H1 (cell line): ENCODE measurements around the gene SLC9A3. TPM values are rescaled to one million over a fixed set of nuclear protein-coding genes. Genes with fewer than 3 reads are reported as not detected.

ENCODE experiments used
- CTCF ChIA-PET: fragments of 300-600 bp; sonication (Branson Sonifier 250); formaldehyde crosslinking; loops from one replicate; lab custom pipeline; 2021; ENCODE audit not compliant: partially characterized antibody; lab: Charles Lee
- POLR2A ChIA-PET: fragments of 300-600 bp; sonication (Branson Sonifier 250); formaldehyde crosslinking; loops from one replicate; lab custom pipeline; 2021; ENCODE audit warnings: inconsistent platforms; ENCODE audit not compliant: partially characterized antibody; lab: Charles Lee
- DNase-seq, 2 experiments: peaks; one replicate each; pipeline versions ENCODE4 v3.0.0 to v3.0.0-alpha.2; 2010 to 2022; ENCODE audit warnings: low spot score in 2 of 2, low read depth in 1 of 2, mixed read lengths in 1 of 2
- FAIRE-seq: peaks from 2 replicates; lab custom pipeline; 2011; peaks lifted over from hg19 to GRCh38; lab: Jason Lieb, UNC
- H2AFZ ChIP-seq: 2 replicates; pipeline ENCODE4 v1.8.1; 2012; ENCODE audit warnings: low read length, inconsistent platforms
- H2AK5ac ChIP-seq: 2 replicates; pipeline ENCODE4 v1.6.1; 2013; ENCODE audit warnings: low read depth, low read length
- H2BK120ac ChIP-seq: replicated peaks from 2 replicates; pipeline ENCODE3; 2013; ENCODE audit warnings: low read depth, low read length, inconsistent platforms
- H2BK12ac ChIP-seq: 2 replicates; pipeline ENCODE4 v1.6.1; 2013; ENCODE audit warnings: low read depth, low read length
- H2BK15ac ChIP-seq: 2 replicates; pipeline ENCODE4 v1.6.1; 2013; ENCODE audit warnings: low read length
- H2BK20ac ChIP-seq: 2 replicates; pipeline ENCODE4 v1.6.1; 2013; ENCODE audit warnings: low read length
- H2BK5ac ChIP-seq: 2 replicates; pipeline ENCODE4 v1.6.1; 2013; ENCODE audit warnings: low read depth, low read length
- H3K14ac ChIP-seq: 2 replicates; pipeline ENCODE4 v1.6.1; 2013; ENCODE audit warnings: inconsistent platforms; ENCODE audit not compliant: insufficient read length
- H3K18ac ChIP-seq: 2 replicates; pipeline ENCODE4 v1.6.1; 2013; ENCODE audit warnings: low read length; ENCODE audit errors: extremely low read depth
- H3K23ac ChIP-seq: 2 replicates; pipeline ENCODE4 v1.6.1; 2013; ENCODE audit warnings: inconsistent platforms; ENCODE audit not compliant: insufficient read length
- H3K23me2 ChIP-seq: 2 replicates; pipeline ENCODE4 v1.6.1; 2013; ENCODE audit warnings: low read depth, low read length
- H3K27ac ChIP-seq: 2 replicates; pipeline ENCODE4 v1.6.1; 2011; ENCODE audit warnings: low read depth, low read length, inconsistent platforms
- H3K27me3 ChIP-seq, 4 experiments: replicated peaks in 1 of 4; 1 replicate in 1 of 4; 2 replicates in 3 of 4; pipeline versions ENCODE4 v1.6.1 to v1.8.1; 2011 to 2013; ENCODE audit warnings: low read length in 3 of 4, mild to moderate bottlenecking in 3 of 4, inconsistent platforms in 2 of 4, mixed read lengths in 2 of 4, moderate library complexity in 1 of 4; ENCODE audit not compliant: control insufficient read depth in 3 of 4, insufficient read depth in 3 of 4; ENCODE audit errors: extremely low read depth in 1 of 4
- H3K36me3 ChIP-seq, 4 experiments: 2 replicates each; pipeline versions ENCODE4 v1.6.1 to v1.8.1; 2011 to 2013; ENCODE audit warnings: mild to moderate bottlenecking in 4 of 4, low read length in 3 of 4, moderate library complexity in 2 of 4, control low read depth in 1 of 4, inconsistent platforms in 1 of 4; ENCODE audit not compliant: insufficient read depth in 4 of 4, control insufficient read depth in 2 of 4
- H3K4ac ChIP-seq: replicated peaks from 2 replicates; pipeline ENCODE3; 2013; ENCODE audit warnings: low read length, low read depth, mixed read lengths, inconsistent platforms; ENCODE audit not compliant: insufficient read length
- H3K4me1 ChIP-seq, 4 experiments: replicated peaks in 1 of 4; 1 replicate in 1 of 4; 2 replicates in 3 of 4; pipeline versions ENCODE4 v1.6.1 to v1.8.1; 2011 to 2013; ENCODE audit warnings: low read length in 3 of 4, inconsistent platforms in 2 of 4, mixed read lengths in 1 of 4; ENCODE audit not compliant: insufficient read depth in 4 of 4, control insufficient read depth in 3 of 4
- H3K4me2 ChIP-seq, 2 experiments: 2 replicates each; pipeline versions ENCODE4 v1.6.1 to v1.8.1; 2011 to 2013; ENCODE audit warnings: low read depth in 2 of 2, low read length in 2 of 2, control low read depth in 1 of 2, inconsistent platforms in 1 of 2, mild to moderate bottlenecking in 1 of 2; ENCODE audit not compliant: insufficient read depth in 1 of 2
- H3K4me3 ChIP-seq, 4 experiments: fragments of 200-600, 300-600 bp in 1 of 4; sonication (generic), shearing (Covaris generic), sonication (Bioruptor Twin) in 1 of 4; 2 replicates each; pipeline versions ENCODE4 v1.5.1 to v1.8.1; 2011 to 2016; ENCODE audit warnings: low read length in 4 of 4, low read depth in 3 of 4, control low read depth in 2 of 4, inconsistent platforms in 2 of 4, mild to moderate bottlenecking in 2 of 4, mixed read lengths in 1 of 4, moderate library complexity in 1 of 4; ENCODE audit not compliant: insufficient read depth in 2 of 4; ENCODE audit errors: extremely low read depth in 1 of 4
- H3K56ac ChIP-seq: replicated peaks from 2 replicates; pipeline ENCODE3; 2013; ENCODE audit warnings: low read depth, mild to moderate bottlenecking, mixed read lengths, low read length, inconsistent platforms; ENCODE audit not compliant: insufficient read length
- H3K79me1 ChIP-seq: 2 replicates; pipeline ENCODE4 v1.6.1; 2013; ENCODE audit warnings: low read depth, low read length, control low read depth
- H3K79me2 ChIP-seq, 2 experiments: 2 replicates each; pipeline versions ENCODE4 v1.6.1 to v1.8.1; 2012 to 2013; ENCODE audit warnings: low read length in 2 of 2, mild to moderate bottlenecking in 2 of 2, inconsistent platforms in 1 of 2; ENCODE audit not compliant: insufficient read depth in 2 of 2, control insufficient read depth in 1 of 2
- H3K9ac ChIP-seq, 4 experiments: replicated peaks in 1 of 4; 1 replicate in 1 of 4; 2 replicates in 3 of 4; pipeline versions ENCODE4 v1.6.1 to v1.8.1; 2011 to 2013; ENCODE audit warnings: low read depth in 3 of 4, low read length in 3 of 4, control low read depth in 2 of 4, mild to moderate bottlenecking in 2 of 4, moderate library complexity in 2 of 4, inconsistent platforms in 1 of 4; ENCODE audit errors: extremely low read depth in 1 of 4
- H3K9me3 ChIP-seq, 2 experiments: 2 replicates each; pipeline versions ENCODE4 v1.6.1 to v1.8.1; 2012 to 2013; ENCODE audit warnings: mild to moderate bottlenecking in 2 of 2, moderate library complexity in 2 of 2, control low read depth in 1 of 2, inconsistent platforms in 1 of 2, low read depth in 1 of 2, low read length in 1 of 2, mixed read lengths in 1 of 2; ENCODE audit not compliant: insufficient read depth in 2 of 2
- H4K20me1 ChIP-seq, 2 experiments: replicated peaks in 1 of 2; 2 replicates each; pipeline versions ENCODE3 to v1.8.1; 2011 to 2013; ENCODE audit warnings: inconsistent platforms in 2 of 2, low read length in 2 of 2, mild to moderate bottlenecking in 1 of 2; ENCODE audit not compliant: insufficient read depth in 2 of 2, control insufficient read depth in 1 of 2
- H4K5ac ChIP-seq: 2 replicates; pipeline ENCODE4 v1.6.1; 2013; ENCODE audit warnings: low read length, low read depth, mixed read lengths, inconsistent platforms; ENCODE audit not compliant: insufficient read length
- H4K8ac ChIP-seq: 2 replicates; pipeline ENCODE4 v1.8.0; 2013; ENCODE audit warnings: mild to moderate bottlenecking, moderate library complexity, low read length, inconsistent platforms; ENCODE audit not compliant: insufficient read depth; ENCODE audit errors: extremely low read depth
- H4K91ac ChIP-seq: replicated peaks from 2 replicates; pipeline ENCODE3; 2013; ENCODE audit warnings: low read length, mixed read lengths, inconsistent platforms; ENCODE audit not compliant: insufficient read length
- CBX8 ChIP-seq: fragments of 300-800, 300-1000 bp; sonication (generic); IDR thresholded peaks from 2 replicates; pipeline ENCODE4 v1.7.1; 2016; ENCODE audit warnings: low read depth, low read length, borderline replicate concordance
- WGBS, 2 experiments: shearing (Covaris generic) in 1 of 2; methylation state at CpG; one replicate each; pipeline versions ENCODE4 v1.1.6 to v1.1.7; 2013 to 2015; ENCODE audit warnings: low lambda C conversion rate in 2 of 2, mixed read lengths in 2 of 2, inconsistent platforms in 1 of 2, low coverage in 1 of 2, missing lambda C conversion rate in 1 of 2; ENCODE audit not compliant: insufficient replicate concordance in 2 of 2, insufficient coverage in 1 of 2, insufficient read length in 1 of 2; ENCODE audit errors: extremely low coverage in 1 of 2, missing lambda C conversion rate in 1 of 2; 5-methylcytosine and 5-hydroxymethylcytosine counted together
- polyA plus RNA-seq, 7 experiments: library from polyadenylated mRNA; depleted of rRNA in 3 of 7; stranded (reverse) in 5 of 7; unstranded in 2 of 7; fragments of >200 nt in 5 of 7; fragments of 200-250 nt in 2 of 7; gene quantifications; 1 replicate in 5 of 7; 2 replicates in 1 of 7; 4 replicates in 1 of 7; pipeline versions ENCODE4 v1.2.1 to v1.2.3, GENCODE V29; 2011 to 2013; ENCODE audit warnings: missing spikeins in 2 of 7, mixed read lengths in 2 of 7
- total RNA-seq: library from RNA; stranded (reverse); fragmentation: NEBNext Ultra II Directional; extraction: Animal tissue kit (Norgen Biotek cat#: 25700); gene quantifications from 2 replicates; pipeline ENCODE4 v1.2.1, GENCODE V29; 2021

Gene SLC9A3
- total and polyA plus RNA-seq, 2 of the 8 experiments (the other 6 are each of a cell fraction or from before 2014, with no cell fraction given): 0.95 to 1.0 TPM

- H3K36me3 ChIP-seq: peaks cover 13 to 45% (median 21%) of the 10 kb centered on the region in 4 experiments
- TF ChIP-seq CBX8: no peak
Observed at GRCh38 chr5:447501-447900, 76.7 kb downstream of the SLC9A3 start.

More at GRCh38 chr5:447501-447900, 76.7 kb downstream of the SLC9A3 start:
- Histone ChIP-seq H3K9ac (no peak overlapping the region), H3K4me1 (peaks cover 0 to 8% (median 5%) of the 10 kb centered on the region in 4 experiments; a peak in 5 of 7 replicates), H2BK12ac (no peak overlapping the region), H3K4ac (no peak overlapping the region), H3K27ac (no peak overlapping the region), H3K14ac (no peak overlapping the region), H3K56ac (no peak overlapping the region), H2BK5ac (no peak overlapping the region), H3K27me3 (peaks cover 0 to 4% (median 0%) of the 10 kb centered on the region in 4 experiments; a peak in 2 of 7 replicates), H3K9me3 (peaks cover 0 to 6% of the 10 kb centered on the region in 2 experiments; a peak in 2 of 4 replicates), H4K91ac (no peak overlapping the region), H2BK15ac (no peak overlapping the region), H2AFZ (no peak overlapping the region), H3K18ac (no peak overlapping the region), H3K79me1 (peaks cover 9% of the 10 kb centered on the region; the same call in 1 of the 2 replicates), H3K4me2 (no peak overlapping the region), H4K5ac (no peak overlapping the region), H3K23me2 (peaks cover 9% of the 10 kb centered on the region; the same call in 1 of the 2 replicates), H3K4me3 (no peak overlapping the region), H2AK5ac (no peak overlapping the region), H2BK20ac (no peak overlapping the region), H2BK120ac (no peak overlapping the region), H3K79me2 (peaks cover 0 to 8% of the 10 kb centered on the region in 2 experiments; a peak in 1 of 4 replicates), H3K23ac (no peak overlapping the region), H4K20me1 (peaks cover 2 to 13% of the 10 kb centered on the region in 2 experiments), H4K8ac (no peak overlapping the region)
- FAIRE-seq: no peak
- DNase-seq: no peak
- ChIA-PET POLR2A (interaction anchor here (1.3 to 1.9 kb wide), 4 partner anchors 15 to 68 kb away, joined by 3 to 6 read pairs (median 4); no protein-coding TSS in a partner anchor), CTCF (interaction anchor here (0.6 to 3.0 kb wide), 19 partner anchors 8 to 335 kb away, joined by 3 to 14 read pairs (median 4); no protein-coding TSS in a partner anchor)
- 88% methylated on average over 17 of the region's 21 CpGs; no CpG with 5 or more reads in 1 of the 2 experiments for WGBS, 2 experiments
